GM23338 (cell line): ENCODE measurements around the gene BCAS3. TPM values are rescaled to one million over a fixed set of nuclear protein-coding genes. Genes with fewer than 3 reads are reported as not detected.

Experiments
- ATAC-seq: fragments of 200-7000 bp; cut with Tn5 transposase; 3 replicates; pipeline ENCODE4 v1.9.1; 2020
- DNase-seq: peaks from one replicate; pipeline ENCODE4 v3.0.0-alpha.2; 2015; ENCODE audit warnings: low spot score
- H2AFZ ChIP-seq: fragments of 200-600 bp; sonication (generic); 2 replicates; pipeline ENCODE4 v1.8.0; 2016; ENCODE audit warnings: antibody characterized with exemption, mild to moderate bottlenecking, moderate library complexity
- H3F3A ChIP-seq: fragments of 200-600 bp; sonication (generic); replicated peaks from 2 replicates; pipeline ENCODE4 v1.8.0; 2017; ENCODE audit warnings: antibody characterized with exemption, mixed run types, low read depth
- H3K27ac ChIP-seq: fragments of 200-600 bp; sonication (generic); 2 replicates; pipeline ENCODE4 v1.6.1; 2016; ENCODE audit warnings: low read depth
- H3K27me3 ChIP-seq: fragments of 200-600 bp; sonication (generic); 2 replicates; pipeline ENCODE4 v1.8.0; 2016; ENCODE audit warnings: mild to moderate bottlenecking, mixed run types, moderate library complexity; ENCODE audit not compliant: insufficient read depth
- H3K36me3 ChIP-seq: fragments of 200-600 bp; sonication (generic); 2 replicates; pipeline ENCODE4 v1.8.0; 2016; ENCODE audit warnings: mild to moderate bottlenecking; ENCODE audit not compliant: insufficient read depth
- H3K4me1 ChIP-seq: fragments of 200-600 bp; sonication (generic); 2 replicates; pipeline ENCODE4 v1.8.0; 2016; ENCODE audit warnings: mild to moderate bottlenecking, moderate library complexity; ENCODE audit not compliant: insufficient read depth
- H3K4me2 ChIP-seq: fragments of 200-600 bp; sonication (generic); 2 replicates; pipeline ENCODE4 v1.7.1; 2017; ENCODE audit warnings: mixed run types
- H3K4me3 ChIP-seq: fragments of 200-600 bp; sonication (generic); 2 replicates; pipeline ENCODE4 v1.6.1; 2016; ENCODE audit warnings: mixed run types
- H3K79me2 ChIP-seq: fragments of 200-600 bp; sonication (generic); replicated peaks from 2 replicates; pipeline ENCODE4 v1.8.0; 2017; ENCODE audit warnings: mild to moderate bottlenecking; ENCODE audit not compliant: insufficient read depth
- H3K9me2 ChIP-seq: fragments of 200-600 bp; sonication (generic); 2 replicates; pipeline ENCODE4 v1.8.0; 2017; ENCODE audit not compliant: insufficient read depth
- H4K20me1 ChIP-seq: fragments of 200-600 bp; sonication (generic); replicated peaks from 2 replicates; pipeline ENCODE4 v1.8.0; 2017; ENCODE audit warnings: mild to moderate bottlenecking; ENCODE audit not compliant: insufficient read depth
- H3K27ac Mint-ChIP-seq: 2 replicates; pipeline ENCODE4 v1.8.0; 2020; ENCODE audit warnings: inconsistent platforms, mild to moderate bottlenecking, moderate library complexity, mixed read lengths
- H3K27me3 Mint-ChIP-seq: 3 replicates; pipeline ENCODE4 v1.8.0; 2022; ENCODE audit warnings: low read depth, mild to moderate bottlenecking, moderate library complexity, mixed read lengths, inconsistent platforms; ENCODE audit not compliant: insufficient read depth, poor library complexity
- H3K36me3 Mint-ChIP-seq: 3 replicates; pipeline ENCODE4 v1.8.0; 2021; ENCODE audit warnings: low read depth, mild to moderate bottlenecking, inconsistent platforms, moderate library complexity, mixed read lengths
- H3K4me1 Mint-ChIP-seq: 3 replicates; pipeline ENCODE4 v1.8.0; 2020; ENCODE audit warnings: mild to moderate bottlenecking, inconsistent platforms, mixed read lengths
- H3K4me3 Mint-ChIP-seq: 3 replicates; pipeline ENCODE4 v1.8.0; 2021; ENCODE audit warnings: moderate library complexity, mild to moderate bottlenecking, inconsistent platforms, mixed read lengths
- H3K9me3 Mint-ChIP-seq: 3 replicates; pipeline ENCODE4 v1.8.0; 2020; ENCODE audit warnings: moderate library complexity, mild to moderate bottlenecking, inconsistent platforms, mixed read lengths
- EZH2 ChIP-seq: fragments of 200-600 bp; sonication (generic); IDR thresholded peaks from one replicate; pipeline ENCODE4 v1.8.0; 2017; ENCODE audit warnings: antibody characterized with exemption, mild to moderate bottlenecking, low read depth; ENCODE audit not compliant: unreplicated experiment
- EZH2phosphoT487 ChIP-seq: fragments of 200-600 bp; sonication (generic); IDR thresholded peaks from one replicate; pipeline ENCODE4 v1.8.1; 2018; ENCODE audit warnings: antibody characterized with exemption; ENCODE audit not compliant: unreplicated experiment
- JUNB ChIP-seq: IDR thresholded peaks from one replicate; pipeline ENCODE4 v1.6.1; 2016; ENCODE audit warnings: antibody characterized with exemption; ENCODE audit not compliant: unreplicated experiment
- NANOG ChIP-seq: IDR thresholded peaks from 2 replicates; pipeline ENCODE4 v1.6.1; 2016; ENCODE audit warnings: antibody characterized with exemption, borderline replicate concordance
- POLR2AphosphoS5 ChIP-seq: IDR thresholded peaks from 2 replicates; pipeline ENCODE4 v1.6.1; 2016; ENCODE audit warnings: antibody characterized with exemption, low read depth
- STAT1 ChIP-seq: IDR thresholded peaks from one replicate; pipeline ENCODE4 v1.6.1; 2016; ENCODE audit warnings: antibody characterized with exemption; ENCODE audit not compliant: unreplicated experiment
- ZNF114 ChIP-seq: fragments of 250-450 bp; sonication (Bioruptor Pico); IDR thresholded peaks from 2 replicates; pipeline ENCODE4 v1.5.0; 2020; ENCODE audit warnings: mild to moderate bottlenecking, moderate library complexity
- ZNF331 ChIP-seq: fragments of 250-450 bp; sonication (Bioruptor Pico); IDR thresholded peaks from 2 replicates; pipeline ENCODE4 v1.5.0; 2020; ENCODE audit warnings: low read depth, mild to moderate bottlenecking, moderate library complexity
- polyA plus RNA-seq: library from polyadenylated mRNA; unstranded; fragments of >200 nt; fragmentation: Nextera tagmentation; extraction: Ambion mirVana; gene quantifications from 2 replicates; pipeline ENCODE4 v1.2.1, GENCODE V29; 2016
- total RNA-seq: library from RNA; depleted of rRNA; stranded (reverse); fragments of >200 nt; shearing (Covaris generic); gene quantifications from 2 replicates; pipeline ENCODE4 v1.2.3, GENCODE V29; 2014
- TF ChIP-seq, protein P1 (sequence below), 2 experiments: fragments of 200-600 bp in 1 of 2; sonication (generic) in 1 of 2; conservative IDR thresholded peaks; 2 replicates each; pipeline versions ENCODE4 v1.5.1 to v1.6.1; 2016 to 2017; ENCODE audit warnings: antibody characterized with exemption in 2 of 2, low read depth in 2 of 2, mild to moderate bottlenecking in 2 of 2, moderate library complexity in 1 of 2
- TF ChIP-seq, protein P2 (sequence below): IDR thresholded peaks from one replicate; pipeline ENCODE4 v1.6.1; 2018; ENCODE audit warnings: antibody characterized with exemption; ENCODE audit not compliant: unreplicated experiment

The BCAS3 gene
- total and polyA plus RNA-seq, 2 experiments from 2014 or later = 8.2 to 28.0 TPM

DNA sequence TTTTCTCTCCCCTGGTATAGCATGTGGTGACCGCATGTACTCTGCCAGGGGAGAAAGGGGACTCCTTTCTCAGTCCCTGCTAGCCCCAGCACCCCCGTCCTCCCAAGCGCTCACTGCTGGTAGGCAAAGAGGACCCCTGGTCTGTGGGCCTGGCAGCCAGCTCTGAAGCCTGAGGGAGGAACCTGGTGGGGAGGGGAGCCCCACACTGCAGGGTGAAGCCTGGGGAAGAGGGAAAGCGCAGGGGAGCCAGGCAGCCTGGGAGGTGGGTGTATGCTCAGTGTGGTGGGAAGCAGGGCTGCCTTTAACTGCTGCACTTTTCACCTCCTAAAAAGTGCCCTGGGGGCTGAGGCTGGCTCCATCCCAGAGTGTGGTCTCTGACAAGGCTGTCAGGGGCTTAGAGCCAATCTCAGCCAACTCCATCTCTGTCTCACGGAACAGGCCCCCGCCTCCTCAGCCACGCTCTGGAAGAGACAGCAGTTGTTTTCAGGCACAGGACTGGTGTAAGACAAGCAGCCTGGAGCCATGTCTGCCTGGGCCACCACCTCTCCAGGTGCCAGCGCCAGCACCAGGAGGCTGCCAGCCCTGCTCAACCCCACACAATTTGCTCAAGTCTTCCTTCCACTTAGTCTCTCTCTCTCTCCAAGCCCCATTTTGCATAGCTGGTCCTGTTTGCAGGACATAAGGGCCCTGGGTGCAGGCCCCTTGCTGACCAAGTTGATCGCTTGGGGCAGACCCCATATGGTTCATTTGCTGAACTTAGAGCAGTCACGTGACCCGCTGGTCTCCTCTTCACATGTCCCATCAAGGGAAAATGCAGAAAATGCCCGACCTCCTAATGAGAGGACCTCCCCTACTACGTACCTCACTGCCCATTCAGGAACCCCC is 707.3 kb downstream of the BCAS3 start:
- Histone ChIP-seq H3K27ac (no peak overlapping the region), H3K79me2 (no peaks in the 10 kb centered on the region), H3K4me1 (no peaks in the 10 kb centered on the region), H3K36me3 (no peaks in the 10 kb centered on the region), H3F3A (no peaks in the 10 kb centered on the region), H3K27me3 (no peaks in the 10 kb centered on the region), H4K20me1 (no peaks in the 10 kb centered on the region), H3K4me2 (no peak overlapping the region), H3K4me3 (no peak overlapping the region), H3K9me2 (no peaks in the 10 kb centered on the region), H2AFZ (no peak overlapping the region)
- H3K4me1 Mint-ChIP-seq = peaks cover 9% of the 10 kb centered on the region
- ATAC-seq (no peak; the same call in 2 of the 3 replicates), DNase-seq (no peak)
- no peaks in the 10 kb centered on the region for H3K36me3 Mint-ChIP-seq
- H3K9me3 Mint-ChIP-seq = no peaks in the 10 kb centered on the region; the same call in 2 of the 3 replicates
- H3K27ac Mint-ChIP-seq = no peak overlapping the region
- peaks cover 8% of the 10 kb centered on the region for H3K27me3 Mint-ChIP-seq
- TF ChIP-seq, protein P1, sequence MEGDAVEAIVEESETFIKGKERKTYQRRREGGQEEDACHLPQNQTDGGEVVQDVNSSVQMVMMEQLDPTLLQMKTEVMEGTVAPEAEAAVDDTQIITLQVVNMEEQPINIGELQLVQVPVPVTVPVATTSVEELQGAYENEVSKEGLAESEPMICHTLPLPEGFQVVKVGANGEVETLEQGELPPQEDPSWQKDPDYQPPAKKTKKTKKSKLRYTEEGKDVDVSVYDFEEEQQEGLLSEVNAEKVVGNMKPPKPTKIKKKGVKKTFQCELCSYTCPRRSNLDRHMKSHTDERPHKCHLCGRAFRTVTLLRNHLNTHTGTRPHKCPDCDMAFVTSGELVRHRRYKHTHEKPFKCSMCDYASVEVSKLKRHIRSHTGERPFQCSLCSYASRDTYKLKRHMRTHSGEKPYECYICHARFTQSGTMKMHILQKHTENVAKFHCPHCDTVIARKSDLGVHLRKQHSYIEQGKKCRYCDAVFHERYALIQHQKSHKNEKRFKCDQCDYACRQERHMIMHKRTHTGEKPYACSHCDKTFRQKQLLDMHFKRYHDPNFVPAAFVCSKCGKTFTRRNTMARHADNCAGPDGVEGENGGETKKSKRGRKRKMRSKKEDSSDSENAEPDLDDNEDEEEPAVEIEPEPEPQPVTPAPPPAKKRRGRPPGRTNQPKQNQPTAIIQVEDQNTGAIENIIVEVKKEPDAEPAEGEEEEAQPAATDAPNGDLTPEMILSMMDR (conservative IDR thresholded peaks at IDR 0.05; ENCODE audit: low read depth in 2 of 2) = no peak
- TF ChIP-seq EZH2 (no peak), STAT1 (no peak)
- H3K4me3 Mint-ChIP-seq = no peak overlapping the region

DNA sequence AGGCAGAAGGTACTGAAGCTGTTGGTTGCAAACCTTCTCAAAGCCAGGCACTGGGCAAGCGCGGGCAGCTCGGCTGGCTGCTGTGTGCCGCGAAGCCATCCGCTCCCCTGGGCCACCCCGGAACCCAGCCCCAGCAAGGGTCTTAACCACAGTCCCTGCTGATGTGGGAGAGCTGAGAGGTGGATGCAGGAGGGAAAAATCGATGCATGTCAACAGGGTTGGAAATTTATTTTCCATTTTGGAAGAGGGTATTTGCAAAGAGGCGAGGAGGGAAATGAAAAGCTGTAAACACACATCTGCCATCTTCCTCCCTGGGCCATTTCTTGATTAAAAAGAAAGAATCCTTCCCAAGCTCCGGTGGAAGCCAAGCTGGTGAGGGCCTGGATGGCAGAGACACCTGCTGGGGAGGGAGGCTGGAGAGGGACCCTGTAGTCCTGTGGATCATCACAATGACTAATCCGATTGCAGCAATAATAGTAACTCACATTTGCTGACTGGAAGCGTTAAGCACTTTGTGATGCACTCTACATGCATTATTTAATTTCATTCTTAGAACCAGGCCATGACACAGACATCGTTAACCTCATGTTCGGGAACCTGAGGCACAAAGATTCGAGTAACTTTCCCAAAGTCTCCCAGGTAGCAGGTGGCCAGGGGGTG is 708.1 kb downstream of the BCAS3 start:
- no peaks in the 10 kb centered on the region for H3K4me1 ChIP-seq
- H4K20me1 ChIP-seq = no peaks in the 10 kb centered on the region
- H3K36me3 ChIP-seq = no peaks in the 10 kb centered on the region
- ATAC-seq = no peak
- H3K27me3 ChIP-seq = no peaks in the 10 kb centered on the region
- DNase-seq = no peak
- Mint-ChIP-seq H3K9me3 (no peaks in the 10 kb centered on the region; the same call in 2 of the 3 replicates), H3K36me3 (no peaks in the 10 kb centered on the region), H3K27ac (no peak overlapping the region), H3K4me3 (no peak overlapping the region), H3K4me1 (peaks cover 9% of the 10 kb centered on the region), H3K27me3 (peaks cover 10% of the 10 kb centered on the region)
- TF ChIP-seq POLR2AphosphoS5 (no peak), NANOG (no peak)
- no peaks in the 10 kb centered on the region for H3K9me2 ChIP-seq
- H3K4me3 ChIP-seq = no peak overlapping the region
- H3K4me2 ChIP-seq = no peak overlapping the region
- H3K79me2 ChIP-seq = no peaks in the 10 kb centered on the region
- H3K27ac ChIP-seq = no peak overlapping the region
- H3F3A ChIP-seq = no peaks in the 10 kb centered on the region
- H2AFZ ChIP-seq = no peak overlapping the region

DNA sequence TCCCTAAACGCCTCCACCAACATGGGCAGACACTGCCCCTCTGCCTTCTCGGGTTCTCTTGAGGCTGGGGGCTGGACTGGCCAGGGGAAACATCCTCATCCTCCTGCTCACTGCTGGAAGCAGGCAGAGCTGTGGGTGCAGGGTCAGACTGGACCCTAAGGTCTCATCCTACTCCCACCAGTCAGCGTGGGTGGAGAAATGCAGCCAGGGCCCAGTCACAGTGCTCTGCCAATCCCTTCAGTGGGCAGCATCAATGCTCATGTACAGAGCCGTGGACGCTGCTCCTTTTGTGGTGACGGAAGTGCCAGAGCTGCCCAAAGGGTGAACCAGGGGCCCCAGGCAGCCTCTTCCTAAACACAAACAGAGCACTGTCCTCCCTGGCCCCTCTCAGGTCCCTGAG is 708.6 kb downstream of the BCAS3 start:
- no peak overlapping the region for H3K27ac ChIP-seq
- Mint-ChIP-seq H3K27ac (no peak overlapping the region), H3K9me3 (no peaks in the 10 kb centered on the region; the same call in 2 of the 3 replicates), H3K4me3 (no peak overlapping the region), H3K4me1 (peaks cover 9% of the 10 kb centered on the region), H3K27me3 (peaks cover 13% of the 10 kb centered on the region), H3K36me3 (no peaks in the 10 kb centered on the region)
- H3K4me3 ChIP-seq = no peak overlapping the region
- no peak overlapping the region for H3K4me2 ChIP-seq
- H3K4me1 ChIP-seq = no peaks in the 10 kb centered on the region
- ATAC-seq (no peak), DNase-seq (no peak)
- H4K20me1 ChIP-seq = no peaks in the 10 kb centered on the region
- no peaks in the 10 kb centered on the region for H3K27me3 ChIP-seq
- H2AFZ ChIP-seq = no peak overlapping the region
- H3K36me3 ChIP-seq = no peaks in the 10 kb centered on the region
- H3F3A ChIP-seq = no peaks in the 10 kb centered on the region
- H3K9me2 ChIP-seq = no peaks in the 10 kb centered on the region
- H3K79me2 ChIP-seq = no peaks in the 10 kb centered on the region
- TF ChIP-seq EZH2phosphoT487 (no peak), ZNF114 (CRISPR knock-in tag) (no peak), JUNB (no peak), ZNF331 (CRISPR knock-in tag) (no peak), EZH2 (no peak), NANOG (no peak), POLR2AphosphoS5 (no peak)
- TF ChIP-seq, protein P2, sequence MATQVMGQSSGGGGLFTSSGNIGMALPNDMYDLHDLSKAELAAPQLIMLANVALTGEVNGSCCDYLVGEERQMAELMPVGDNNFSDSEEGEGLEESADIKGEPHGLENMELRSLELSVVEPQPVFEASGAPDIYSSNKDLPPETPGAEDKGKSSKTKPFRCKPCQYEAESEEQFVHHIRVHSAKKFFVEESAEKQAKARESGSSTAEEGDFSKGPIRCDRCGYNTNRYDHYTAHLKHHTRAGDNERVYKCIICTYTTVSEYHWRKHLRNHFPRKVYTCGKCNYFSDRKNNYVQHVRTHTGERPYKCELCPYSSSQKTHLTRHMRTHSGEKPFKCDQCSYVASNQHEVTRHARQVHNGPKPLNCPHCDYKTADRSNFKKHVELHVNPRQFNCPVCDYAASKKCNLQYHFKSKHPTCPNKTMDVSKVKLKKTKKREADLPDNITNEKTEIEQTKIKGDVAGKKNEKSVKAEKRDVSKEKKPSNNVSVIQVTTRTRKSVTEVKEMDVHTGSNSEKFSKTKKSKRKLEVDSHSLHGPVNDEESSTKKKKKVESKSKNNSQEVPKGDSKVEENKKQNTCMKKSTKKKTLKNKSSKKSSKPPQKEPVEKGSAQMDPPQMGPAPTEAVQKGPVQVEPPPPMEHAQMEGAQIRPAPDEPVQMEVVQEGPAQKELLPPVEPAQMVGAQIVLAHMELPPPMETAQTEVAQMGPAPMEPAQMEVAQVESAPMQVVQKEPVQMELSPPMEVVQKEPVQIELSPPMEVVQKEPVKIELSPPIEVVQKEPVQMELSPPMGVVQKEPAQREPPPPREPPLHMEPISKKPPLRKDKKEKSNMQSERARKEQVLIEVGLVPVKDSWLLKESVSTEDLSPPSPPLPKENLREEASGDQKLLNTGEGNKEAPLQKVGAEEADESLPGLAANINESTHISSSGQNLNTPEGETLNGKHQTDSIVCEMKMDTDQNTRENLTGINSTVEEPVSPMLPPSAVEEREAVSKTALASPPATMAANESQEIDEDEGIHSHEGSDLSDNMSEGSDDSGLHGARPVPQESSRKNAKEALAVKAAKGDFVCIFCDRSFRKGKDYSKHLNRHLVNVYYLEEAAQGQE = no peak
